Smooth muscle cell (in vitro differentiated cells): ENCODE results near the gene SPRR3. TPM values are rescaled to one million over a fixed set of nuclear protein-coding genes. Genes with fewer than 3 reads are reported as not detected.

Experiments used
- DNase-seq: peaks from one replicate; lab custom pipeline; 2025; ENCODE audit not compliant: unreplicated experiment; lab: John Stamatoyannopoulos, UW
- H2AFZ ChIP-seq: fragments of 200-600 bp; sonication (generic); 2 replicates; pipeline ENCODE4 v1.6.0; 2016; ENCODE audit warnings: antibody characterized with exemption, low read depth, mild to moderate bottlenecking
- H3F3A ChIP-seq: fragments of 200-600 bp; sonication (generic); 2 replicates; pipeline ENCODE4 v1.6.0; 2017; ENCODE audit warnings: antibody characterized with exemption, low read depth
- H3K27ac ChIP-seq: fragments of 200-600 bp; sonication (generic); 2 replicates; pipeline ENCODE4 v1.5.1; 2016; ENCODE audit warnings: low read depth, mild to moderate bottlenecking
- H3K27me3 ChIP-seq: fragments of 200-600 bp; sonication (generic); 2 replicates; pipeline ENCODE4 v1.6.1; 2016; ENCODE audit warnings: low read depth, mild to moderate bottlenecking
- H3K36me3 ChIP-seq: fragments of 200-600 bp; sonication (generic); 2 replicates; pipeline ENCODE4 v1.5.1; 2016; ENCODE audit warnings: low read depth
- H3K4me1 ChIP-seq: fragments of 200-600 bp; sonication (generic); 2 replicates; pipeline ENCODE4 v1.5.1; 2016; ENCODE audit warnings: low read depth
- H3K4me2 ChIP-seq: fragments of 200-600 bp; sonication (generic); 2 replicates; pipeline ENCODE4 v1.6.0; 2016; ENCODE audit warnings: mild to moderate bottlenecking
- H3K4me3 ChIP-seq: fragments of 200-600 bp; sonication (generic); 2 replicates; pipeline ENCODE4 v1.5.1; 2016; ENCODE audit warnings: mild to moderate bottlenecking
- H3K79me2 ChIP-seq: fragments of 200-600 bp; sonication (generic); 2 replicates; pipeline ENCODE4 v1.6.0; 2016; ENCODE audit warnings: low read depth, mild to moderate bottlenecking
- H3K9ac ChIP-seq: fragments of 200-600 bp; sonication (generic); 2 replicates; pipeline ENCODE4 v1.6.0; 2016; ENCODE audit warnings: low read depth
- H3K9me3 ChIP-seq: fragments of 200-600 bp; sonication (generic); replicated peaks from 2 replicates; pipeline ENCODE4 v1.5.1; 2016; ENCODE audit warnings: low read depth
- H4K20me1 ChIP-seq: fragments of 200-600 bp; sonication (generic); 2 replicates; pipeline ENCODE4 v1.6.0; 2016; ENCODE audit warnings: low read depth
- CTCF ChIP-seq: fragments of 200-600 bp; sonication (generic); IDR thresholded peaks from 2 replicates; pipeline ENCODE4 v1.5.1; 2017; ENCODE audit warnings: borderline replicate concordance, mild to moderate bottlenecking, antibody characterized with exemption; ENCODE audit not compliant: insufficient read depth, poor library complexity, severe bottlenecking
- WGBS: methylation state at CpG from one replicate; pipeline ENCODE4 v1.1.7; 2016; ENCODE audit warnings: low lambda C conversion rate; 5-methylcytosine and 5-hydroxymethylcytosine counted together
- polyA plus RNA-seq: library from polyadenylated mRNA; unstranded; fragments of >200 nt; fragmentation: Nextera tagmentation; extraction: Ambion mirVana; gene quantifications from 2 replicates; pipeline ENCODE4 v1.2.1, GENCODE V29; 2016
- small RNA-seq: library from RNA; depleted of rRNA; stranded (forward); fragments of <200 nt; gene quantifications from one replicate; pipeline ENCODE3, GENCODE V24; 2014
- total RNA-seq: library from RNA; depleted of rRNA; stranded (reverse); fragments of >200 nt; gene quantifications from 2 replicates; pipeline ENCODE4 v1.2.3, GENCODE V29; 2014

The SPRR3 gene
- total and polyA plus RNA-seq, 2 experiments from 2014 or later: 24.9 to 107 TPM

DNA sequence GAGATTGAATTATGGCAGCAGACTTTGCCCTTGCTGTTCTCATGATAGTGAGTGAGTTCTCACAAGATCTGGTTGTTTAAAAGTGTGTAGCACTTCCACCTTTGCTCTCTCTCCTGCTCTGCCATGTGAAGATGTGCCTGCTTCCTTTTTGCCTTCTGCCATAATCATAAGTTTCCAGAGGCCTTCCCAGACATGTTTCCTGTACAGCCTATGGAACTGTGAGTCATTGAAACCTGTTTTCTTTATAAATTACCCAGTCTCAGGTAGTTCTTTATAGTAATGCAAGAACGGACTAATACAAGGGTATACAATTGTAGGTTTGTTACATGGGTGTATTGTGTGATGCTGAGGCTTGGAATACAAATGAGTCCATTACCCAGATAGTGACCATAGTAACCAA lies 33.7 kb downstream of the SPRR3 start:
- no peak overlapping the region for H3K4me3 ChIP-seq
- H3K4me2 ChIP-seq: no peak overlapping the region
- DNase-seq: no peak
- no peak for TF ChIP-seq CTCF
- H3K4me1 ChIP-seq: no peaks in the 10 kb centered on the region
- WGBS: 74% methylated on average over 1 of the region's 1 CpG
- H3K79me2 ChIP-seq: no peaks in the 10 kb centered on the region
- no peak overlapping the region for H3K9ac ChIP-seq
- no peaks in the 10 kb centered on the region for H3K36me3 ChIP-seq
- H3F3A ChIP-seq: no peaks in the 10 kb centered on the region
- no peaks in the 10 kb centered on the region for H3K27me3 ChIP-seq
- H2AFZ ChIP-seq: no peak overlapping the region
- no peak overlapping the region for H3K27ac ChIP-seq
- H4K20me1 ChIP-seq: no peaks in the 10 kb centered on the region
- peaks cover 8% of the 10 kb centered on the region for H3K9me3 ChIP-seq

- H3K79me2 ChIP-seq: no peaks in the 10 kb centered on the region
- no peaks in the 10 kb centered on the region for H3F3A ChIP-seq
- no peak within 1 kb of the TSS for H3K27ac ChIP-seq
- TF ChIP-seq CTCF: no peak
- no peaks in the 10 kb centered on the region for H3K27me3 ChIP-seq
- H3K9me3 ChIP-seq: peaks cover 11% of the 10 kb centered on the region
- H3K4me2 ChIP-seq: no peak within 1 kb of the TSS
- no peak within 1 kb of the TSS for H3K9ac ChIP-seq
- WGBS: 57% methylated on average over 4 of the region's 4 CpGs
- no peak within 1 kb of the TSS for H2AFZ ChIP-seq
- H3K4me1 ChIP-seq: no peaks in the 10 kb centered on the region
- no peak within 1 kb of the TSS for H3K4me3 ChIP-seq
- H4K20me1 ChIP-seq: no peaks in the 10 kb centered on the region
- no peak for DNase-seq
- no peaks in the 10 kb centered on the region for H3K36me3 ChIP-seq
Observed at GRCh38 chr1:153040950-153041631, 39.5 kb downstream of the SPRR3 start, which contains the start of gene SPRR2D. TSS of gene SPRR2D (minus strand) at chr1:153041120. CDS start at chr1:153040346, 774 bp downstream.

DNA sequence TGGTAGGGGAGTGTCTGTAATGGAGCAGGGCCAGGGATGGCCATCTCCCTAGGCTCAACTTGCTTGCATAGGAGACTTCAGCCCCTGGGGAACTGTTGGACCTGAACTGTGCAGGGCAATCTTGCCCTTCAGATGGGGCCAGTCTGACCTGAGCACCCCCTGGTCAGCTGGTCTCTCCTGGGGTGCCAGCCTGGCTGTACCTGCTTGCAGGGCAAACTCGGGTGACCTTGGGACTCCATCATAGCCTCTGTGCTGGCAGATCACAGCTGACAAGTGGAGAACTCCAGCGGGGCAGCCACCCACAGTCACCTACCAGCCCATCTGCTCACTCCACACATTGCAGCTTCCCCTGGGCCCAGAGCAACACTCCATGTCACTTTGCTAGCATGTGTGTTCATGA lies 47.7 kb downstream of the SPRR3 start:
- 69% methylated on average over 2 of the region's 2 CpGs for WGBS
- no peak overlapping the region for H3K9ac ChIP-seq
- H3K9me3 ChIP-seq: peaks cover 3% of the 10 kb centered on the region
- no peaks in the 10 kb centered on the region for H4K20me1 ChIP-seq
- no peaks in the 10 kb centered on the region for H3K4me1 ChIP-seq
- H3K4me3 ChIP-seq: no peak overlapping the region
- TF ChIP-seq CTCF: no peak
- no peaks in the 10 kb centered on the region for H3F3A ChIP-seq
- H3K27me3 ChIP-seq: no peaks in the 10 kb centered on the region
- H3K4me2 ChIP-seq: no peak overlapping the region
- H3K79me2 ChIP-seq: no peaks in the 10 kb centered on the region
- H2AFZ ChIP-seq: no peak overlapping the region
- H3K27ac ChIP-seq: no peak overlapping the region
- no peaks in the 10 kb centered on the region for H3K36me3 ChIP-seq
- DNase-seq: no peak

Small RNA genes within 50 kb of the gene (small RNA-seq; reads per million reads assigned to genes)
- gene AL356867.1 (not detected), gene RF00322 (not detected), gene SPRR1A (not detected)

Other genes with a start within 250 kb of the SPRR3 start
- gene KPRP, start 243.7 kb upstream of the SPRR3 start, total RNA-seq: not detected in 2 replicates
- not detected in 2 replicates for gene KPRP, start 243.7 kb upstream of the SPRR3 start, polyA plus RNA-seq
- not detected in 2 replicates for gene LCE1F, start 226.6 kb upstream of the SPRR3 start, total RNA-seq
- gene LCE1F, start 226.6 kb upstream of the SPRR3 start, polyA plus RNA-seq: not detected in 2 replicates
- gene LCE1E, start 215.5 kb upstream of the SPRR3 start, total RNA-seq: not detected in 2 replicates
- gene LCE1E, start 215.5 kb upstream of the SPRR3 start, polyA plus RNA-seq: not detected in 2 replicates
- gene LCE1D, start 205.0 kb upstream of the SPRR3 start, total RNA-seq: not detected in 2 replicates
- gene LCE1D, start 205.0 kb upstream of the SPRR3 start, polyA plus RNA-seq: not detected in 2 replicates
- gene LCE1C, start 195.1 kb upstream of the SPRR3 start, total RNA-seq: not detected in 2 replicates
- not detected in 2 replicates for gene LCE1C, start 195.1 kb upstream of the SPRR3 start, polyA plus RNA-seq
- gene LCE1B, start 189.8 kb upstream of the SPRR3 start, total RNA-seq: not detected in 2 replicates
- not detected in 2 replicates for gene LCE1B, start 189.8 kb upstream of the SPRR3 start, polyA plus RNA-seq
- not detected in 2 replicates for gene LCE1A, start 174.3 kb upstream of the SPRR3 start, total RNA-seq
- not detected in 2 replicates for gene LCE1A, start 174.3 kb upstream of the SPRR3 start, polyA plus RNA-seq
- not detected in 2 replicates for gene LCE6A, start 158.9 kb upstream of the SPRR3 start, total RNA-seq
- gene LCE6A, start 158.9 kb upstream of the SPRR3 start, polyA plus RNA-seq: not detected in 2 replicates
- gene LCE7A, start 141.8 kb upstream of the SPRR3 start, total RNA-seq: not detected in 2 replicates
- not detected in 2 replicates for gene LCE7A, start 141.8 kb upstream of the SPRR3 start, polyA plus RNA-seq
- gene SMCP, start 123.4 kb upstream of the SPRR3 start, total RNA-seq: not detected in 2 replicates
- not detected in 2 replicates for gene SMCP, start 123.4 kb upstream of the SPRR3 start, polyA plus RNA-seq
- gene IVL, start 93.2 kb upstream of the SPRR3 start, total RNA-seq: 0.67 and 0.94 TPM in 2 replicates
- gene IVL, start 93.2 kb upstream of the SPRR3 start, polyA plus RNA-seq: 0.45 and 0.47 TPM in 2 replicates
- gene SPRR5, start 54.5 kb upstream of the SPRR3 start, total RNA-seq: 3.2 TPM in 1 of 2 replicates, not detected in the other
- gene SPRR5, start 54.5 kb upstream of the SPRR3 start, polyA plus RNA-seq: 0.22 TPM in 1 of 2 replicates, not detected in the other
- 5.9 TPM in 1 of 2 replicates, not detected in the other for gene SPRR4, start 31.1 kb upstream of the SPRR3 start, total RNA-seq
- gene SPRR4, start 31.1 kb upstream of the SPRR3 start, polyA plus RNA-seq: 0.43 TPM in 1 of 2 replicates, not detected in the other
- gene SPRR1A, start 17.7 kb upstream of the SPRR3 start, total RNA-seq: not detected in 2 replicates
- 14.9 and 18.0 TPM in 2 replicates for gene SPRR1A, start 17.7 kb upstream of the SPRR3 start, polyA plus RNA-seq
- 23.8 and 46.5 TPM in 2 replicates for gene SPRR1B, start 29.5 kb downstream of the SPRR3 start, total RNA-seq
- 38.0 and 82.8 TPM in 2 replicates for gene SPRR1B, start 29.5 kb downstream of the SPRR3 start, polyA plus RNA-seq
- gene SPRR2D, start 39.4 kb downstream of the SPRR3 start, total RNA-seq: 8.8 and 12.4 TPM in 2 replicates
- 8.1 and 16.9 TPM in 2 replicates for gene SPRR2D, start 39.4 kb downstream of the SPRR3 start, polyA plus RNA-seq
- gene SPRR2A, start 55.8 kb downstream of the SPRR3 start, total RNA-seq: not detected in 2 replicates
- 0.45 and 1.5 TPM in 2 replicates for gene SPRR2A, start 55.8 kb downstream of the SPRR3 start, polyA plus RNA-seq
- not detected in 2 replicates for gene SPRR2B, start 69.9 kb downstream of the SPRR3 start, total RNA-seq
- gene SPRR2B, start 69.9 kb downstream of the SPRR3 start, polyA plus RNA-seq: 2.8 TPM in 1 of 2 replicates, not detected in the other
- 1.4 TPM in 1 of 2 replicates, not detected in the other for gene SPRR2E, start 92.8 kb downstream of the SPRR3 start, total RNA-seq
- gene SPRR2E, start 92.8 kb downstream of the SPRR3 start, polyA plus RNA-seq: 2.7 and 8.5 TPM in 2 replicates
- not detected in 2 replicates for gene SPRR2F, start 111.8 kb downstream of the SPRR3 start, total RNA-seq
- not detected in 2 replicates for gene SPRR2F, start 111.8 kb downstream of the SPRR3 start, polyA plus RNA-seq
- 22.0 and 39.7 TPM in 2 replicates for gene SPRR2G, start 149.1 kb downstream of the SPRR3 start, total RNA-seq
- 35.4 and 103 TPM in 2 replicates for gene SPRR2G, start 149.1 kb downstream of the SPRR3 start, polyA plus RNA-seq
- gene LELP1, start 201.7 kb downstream of the SPRR3 start, total RNA-seq: not detected in 2 replicates
- not detected in 2 replicates for gene LELP1, start 201.7 kb downstream of the SPRR3 start, polyA plus RNA-seq
- gene PRR9, start 215.8 kb downstream of the SPRR3 start, total RNA-seq: 7.4 and 9.0 TPM in 2 replicates
- 1.0 and 3.0 TPM in 2 replicates for gene PRR9, start 215.8 kb downstream of the SPRR3 start, polyA plus RNA-seq